Stimulated activated CD8-positive, alpha-beta memory T cell treated with anti-CD3 and anti-CD28 coated beads, Interleukin-12 subunit alpha, Interleukin-12 subunit beta, amount 100 ng/mL, for 4 hours (primary cell): ENCODE data around the gene MEMO1.
"Not testable (repeated sequence)": the region's sequence is repeated elsewhere in the genome, so short reads cannot be mapped to it uniquely, and the experiment has no call there.

Experiments
- DNase-seq: peaks from one replicate; pipeline ENCODE4 v3.0.0-alpha.2; 2020; ENCODE audit warnings: low read depth

MEMO1 gene

DNA sequence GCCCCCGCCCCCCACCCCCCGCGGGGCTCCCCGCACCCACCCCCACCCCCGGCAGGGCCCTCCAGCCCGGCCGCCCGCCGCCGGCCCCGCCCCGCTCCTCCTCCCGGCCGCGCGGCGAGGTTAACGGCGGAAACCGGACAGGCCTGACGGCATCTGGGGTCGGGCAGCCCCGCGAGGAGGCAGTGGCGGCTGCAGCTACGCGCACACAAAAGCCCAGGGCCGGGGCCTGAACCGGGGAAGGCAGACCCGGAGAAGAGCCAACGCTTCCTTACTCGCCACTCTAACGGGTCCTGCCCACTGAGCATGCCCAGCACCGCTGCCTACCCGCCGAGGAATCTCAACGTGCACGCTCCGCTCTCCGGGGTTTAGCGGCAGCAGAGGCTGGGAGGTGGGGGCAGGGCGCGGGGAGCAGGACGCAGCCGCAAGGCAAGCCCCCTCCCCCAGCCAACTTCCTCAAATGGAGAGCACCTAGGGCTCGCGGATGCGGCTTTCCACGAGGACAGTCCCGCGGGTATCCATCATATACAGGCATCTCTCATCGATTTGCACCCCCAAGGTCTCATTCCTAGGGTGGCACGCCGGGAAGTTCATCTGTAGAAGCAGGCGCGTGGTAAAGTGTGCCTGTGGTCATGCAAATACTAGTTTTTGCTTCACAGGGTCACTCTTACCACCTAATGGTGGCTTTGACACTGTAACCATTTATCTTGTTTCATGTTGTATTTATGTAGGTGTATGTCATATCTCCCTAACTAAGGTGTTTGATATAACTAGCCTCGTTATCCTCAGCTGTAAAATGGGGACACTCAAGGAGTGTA, at the start of gene MEMO1:
MEMO1 (minus strand) TSS at position 339 of the 815 bp plus-strand sequence. CDS start 761 bp downstream, outside the sequence.
- peak; percentile 78 for DNase-seq

DNA sequence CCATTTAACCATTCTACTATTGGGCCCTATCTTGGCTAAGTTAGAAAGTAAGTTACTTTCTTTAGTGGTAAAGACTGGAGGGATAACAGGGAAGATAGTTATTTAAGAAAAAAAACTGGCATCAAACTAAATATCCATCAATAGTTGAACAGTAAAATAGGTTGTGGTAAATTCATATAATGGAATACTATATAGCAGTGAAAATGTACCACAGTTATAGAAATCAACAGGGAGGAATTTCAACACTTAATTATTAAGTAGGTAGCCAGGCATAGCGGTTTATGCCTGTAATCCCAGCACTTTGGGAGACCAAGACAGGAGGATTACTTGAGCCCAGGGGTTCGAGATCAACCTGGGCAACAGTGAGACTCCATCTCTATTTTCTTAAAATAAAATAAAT, 49.5 kb upstream of the MEMO1 start:
- no peak for DNase-seq

DNA sequence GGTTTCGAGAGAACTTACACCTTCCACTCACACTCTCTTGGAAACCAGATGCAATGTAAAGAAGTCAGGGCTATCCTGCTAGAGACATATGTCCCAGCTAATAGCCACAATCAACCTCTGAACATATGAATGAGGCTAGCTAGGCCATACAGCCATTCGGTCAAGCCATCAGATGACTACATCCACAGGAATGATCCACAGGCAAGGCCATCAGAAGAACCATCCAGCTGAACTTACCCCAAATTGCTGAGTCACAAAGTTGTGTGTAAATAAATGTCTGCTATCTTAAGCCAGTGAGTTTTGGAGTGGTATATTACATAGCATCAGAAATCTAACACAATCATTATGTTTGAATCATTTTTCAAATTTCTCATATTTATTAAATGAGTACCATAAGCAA, 47.3 kb upstream of the MEMO1 start:
- no peak for DNase-seq

DNA sequence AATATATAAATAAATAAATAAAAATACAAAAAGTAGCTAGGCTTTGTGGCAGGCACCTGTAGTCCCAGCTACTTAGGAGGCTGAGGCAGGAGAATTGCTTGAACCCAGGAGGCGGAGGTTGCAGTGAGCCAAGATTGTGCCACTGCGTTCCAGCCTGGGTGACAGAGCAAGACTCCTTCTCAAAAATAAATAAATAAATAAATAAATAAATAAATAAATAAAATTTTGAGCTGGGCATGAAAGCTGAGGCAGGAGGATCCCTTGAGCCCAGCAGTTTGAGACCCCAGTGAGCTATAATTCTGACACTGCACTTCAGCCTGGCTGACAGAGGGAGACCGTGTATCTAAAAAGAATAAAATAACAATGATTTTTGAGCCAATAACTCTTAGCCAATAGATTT, 43.8 kb upstream of the MEMO1 start:
- DNase-seq = not testable (repeated sequence)

DNA sequence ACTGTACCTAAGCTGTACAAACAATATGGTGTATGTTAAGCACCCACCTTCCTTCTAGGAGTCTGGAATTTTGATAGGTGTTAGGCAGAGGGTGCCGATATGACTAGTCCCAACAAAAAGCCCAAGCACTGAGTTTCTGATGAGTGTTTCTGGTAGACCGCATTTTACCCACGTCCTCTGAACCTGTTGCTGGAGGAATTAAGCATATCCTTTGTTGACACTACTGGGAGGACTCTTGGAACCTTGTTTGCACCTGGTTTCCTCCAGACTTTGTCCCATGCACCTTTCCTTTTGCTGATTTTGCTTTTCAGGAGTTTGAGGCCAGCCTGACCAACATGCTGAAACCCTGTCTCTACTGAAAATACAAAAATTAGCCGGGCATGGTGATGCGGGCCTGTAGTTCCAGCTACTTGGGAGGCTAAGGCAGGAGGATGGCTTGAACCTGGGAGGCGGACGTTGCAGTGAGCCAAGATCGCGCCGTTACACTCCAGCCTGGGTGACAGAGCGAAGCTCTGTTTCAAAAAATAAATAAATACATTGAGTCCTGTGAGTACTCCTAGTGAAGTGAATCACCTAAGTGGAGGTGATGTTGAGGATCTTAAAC, 41.1 kb upstream of the MEMO1 start:
- DNase-seq = no peak

DNA sequence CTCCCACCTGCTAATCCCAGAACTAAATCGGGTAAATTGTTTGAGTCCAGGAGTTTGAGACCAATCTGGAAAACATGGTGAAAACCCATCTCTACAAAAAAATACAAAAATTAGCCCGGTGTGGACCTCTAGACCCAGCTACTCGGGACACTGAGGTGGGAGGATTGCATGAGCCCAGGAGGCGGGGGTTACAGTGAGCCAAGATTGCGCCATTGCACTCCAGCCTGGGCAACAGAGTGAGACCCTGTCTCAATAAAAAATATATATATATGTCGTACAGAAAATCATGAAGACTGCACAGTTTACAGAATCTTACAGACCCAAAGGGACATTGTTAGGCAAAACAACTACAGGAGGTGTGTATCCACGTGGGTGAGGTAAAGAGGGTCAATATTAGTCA, 32.8 kb upstream of the MEMO1 start:
- no peak for DNase-seq

DNA sequence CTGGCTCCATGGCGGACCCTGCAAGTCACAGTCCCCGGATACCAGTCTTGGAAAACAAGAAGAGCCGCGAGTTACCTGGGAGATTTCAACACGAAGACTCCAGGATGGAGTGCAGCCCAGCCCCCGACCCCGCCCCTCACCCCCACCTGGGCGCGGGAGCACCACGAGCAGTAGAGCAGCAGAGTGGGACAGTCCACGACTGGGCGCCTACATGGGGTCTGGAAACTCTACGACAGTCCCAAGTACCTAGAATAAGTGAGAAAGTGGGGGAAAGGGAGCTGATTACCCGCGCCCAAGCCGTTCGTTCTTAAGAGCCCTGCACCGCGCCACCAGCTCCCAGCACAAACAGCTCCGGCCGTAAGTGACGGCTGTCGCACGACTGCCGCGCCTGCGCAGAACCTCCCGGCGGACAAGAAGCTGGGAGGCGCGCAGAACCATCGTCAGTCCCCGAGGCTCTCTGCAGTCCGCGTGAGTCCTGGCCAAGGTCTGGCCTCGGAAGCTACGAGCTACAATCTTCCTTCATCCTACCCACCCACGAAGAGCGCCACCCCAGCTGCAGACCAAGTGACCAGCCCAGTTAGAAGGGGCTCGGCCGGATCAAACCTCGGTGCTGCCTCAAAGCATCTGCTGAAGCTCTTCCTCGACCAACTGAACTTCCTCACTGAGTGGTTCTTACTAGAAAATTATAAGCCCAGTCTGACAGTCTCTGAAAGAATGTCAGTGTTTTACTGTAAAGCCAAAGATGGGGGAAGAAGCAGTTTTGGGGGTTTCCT, 28.8 kb upstream of the MEMO1 start, which contains the start of gene DPY30:
DPY30 (minus strand) TSS at position 359 of the 773 bp plus-strand sequence; CDS start at position 10, 349 bp downstream.
- DNase-seq = peak; percentile 80

DNA sequence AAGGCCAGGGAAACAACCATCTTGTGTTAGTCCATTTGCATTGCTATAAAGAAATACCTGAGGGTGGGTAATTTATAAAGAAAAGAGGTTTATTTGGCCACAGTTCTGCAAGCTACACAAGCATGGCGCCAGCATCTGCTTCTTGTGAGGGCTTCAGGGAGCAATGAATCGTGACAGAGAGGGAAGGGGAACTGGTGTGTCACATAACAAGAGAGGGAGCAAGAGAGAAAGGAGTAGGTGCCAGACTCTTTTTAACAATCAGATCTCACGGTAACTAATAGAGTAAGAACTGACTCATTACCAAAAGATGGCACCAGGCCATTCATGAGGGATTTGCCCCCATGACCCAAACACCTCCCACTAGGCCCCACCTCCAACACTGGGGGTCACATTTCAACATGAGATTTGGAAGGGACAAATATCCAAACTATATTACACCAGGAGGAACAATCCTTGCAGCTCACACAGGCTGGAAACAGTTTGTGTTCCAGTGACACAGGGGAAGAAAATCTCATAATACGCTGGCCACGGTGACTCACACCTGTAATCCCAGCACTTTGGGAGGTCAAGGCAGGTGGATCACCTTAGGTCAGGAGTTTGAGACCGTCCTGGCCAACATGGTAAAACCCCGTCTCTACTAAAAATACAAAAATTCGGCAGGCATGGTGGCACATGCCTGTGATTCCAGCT, 23.5 kb upstream of the MEMO1 start:
- DNase-seq = not testable (repeated sequence)

DNA sequence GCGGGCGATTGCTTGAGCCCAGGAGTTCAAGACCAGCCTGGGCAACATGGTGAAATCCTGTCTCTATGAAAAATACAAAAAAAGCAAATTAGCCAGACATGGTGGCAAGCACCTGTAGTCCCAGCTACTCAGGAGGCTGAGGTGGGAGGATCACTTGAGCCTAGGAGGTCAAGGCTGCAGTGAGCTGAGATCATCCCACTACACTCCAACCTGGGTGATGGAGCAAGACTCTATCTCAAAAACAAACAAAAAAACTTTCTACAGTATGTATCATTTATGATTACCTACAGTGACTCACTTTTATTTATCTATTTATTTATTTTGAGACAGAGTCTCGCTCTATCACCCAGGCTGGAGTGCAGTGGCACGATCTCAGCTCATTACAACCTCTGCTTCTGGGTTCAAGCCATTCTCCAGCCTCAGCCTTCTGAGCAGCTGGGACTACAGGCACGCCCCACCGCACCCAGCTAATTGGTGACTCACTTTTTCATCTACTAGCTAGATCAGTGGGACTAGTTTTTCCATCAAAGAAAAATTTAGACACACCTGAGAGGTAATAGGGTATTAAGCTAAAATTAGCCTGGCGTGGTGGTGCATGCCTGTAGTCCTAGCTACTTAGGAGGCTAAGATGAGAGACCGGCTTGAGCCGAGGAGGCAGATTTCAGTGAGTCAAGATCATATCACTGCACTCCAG, 8.1 kb upstream of the MEMO1 start:
- not testable (repeated sequence) for DNase-seq

DNA sequence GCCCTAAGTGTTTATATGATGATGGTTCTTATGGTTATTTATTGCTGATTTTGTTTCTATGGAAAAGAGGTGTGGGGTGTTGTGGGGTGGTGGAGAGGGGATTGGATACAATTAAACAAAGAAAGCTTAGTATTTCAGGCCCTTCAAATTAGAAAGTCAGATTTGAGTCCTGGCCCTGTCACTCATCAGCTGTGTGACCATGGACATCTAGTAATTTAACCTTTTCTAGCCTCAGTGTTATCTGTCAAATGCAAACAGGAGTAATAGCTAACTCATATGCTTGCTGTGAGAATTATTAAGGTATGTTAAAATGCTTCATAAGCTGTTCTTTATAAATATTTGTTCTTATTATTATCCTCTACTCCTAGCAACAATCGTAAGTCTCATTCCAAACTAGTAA, 2.1 kb upstream of the MEMO1 start:
- DNase-seq = no peak

DNA sequence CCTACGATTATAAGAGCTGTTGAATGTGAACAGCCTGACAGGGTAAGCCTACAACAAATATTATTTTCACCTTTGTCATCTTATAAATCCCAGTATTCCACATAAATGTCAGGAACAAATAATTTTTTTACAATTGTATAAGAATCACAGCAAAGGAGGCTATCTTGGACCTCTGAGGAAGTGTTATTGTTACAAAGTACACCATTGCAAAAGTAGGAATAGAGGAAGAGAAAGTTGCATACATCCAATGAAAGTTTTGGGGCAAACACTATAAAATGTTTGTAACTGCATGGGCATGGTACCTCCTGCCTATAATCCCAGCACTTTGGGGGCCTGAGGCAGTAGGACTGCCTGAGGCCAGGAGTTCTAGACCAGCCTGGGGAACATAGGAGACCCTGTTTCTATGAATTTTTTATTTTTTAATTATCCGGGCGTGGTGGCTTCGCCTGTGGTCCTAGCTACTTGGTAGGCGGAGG, 715 bp upstream of the MEMO1 start:
- no peak for DNase-seq

DNA sequence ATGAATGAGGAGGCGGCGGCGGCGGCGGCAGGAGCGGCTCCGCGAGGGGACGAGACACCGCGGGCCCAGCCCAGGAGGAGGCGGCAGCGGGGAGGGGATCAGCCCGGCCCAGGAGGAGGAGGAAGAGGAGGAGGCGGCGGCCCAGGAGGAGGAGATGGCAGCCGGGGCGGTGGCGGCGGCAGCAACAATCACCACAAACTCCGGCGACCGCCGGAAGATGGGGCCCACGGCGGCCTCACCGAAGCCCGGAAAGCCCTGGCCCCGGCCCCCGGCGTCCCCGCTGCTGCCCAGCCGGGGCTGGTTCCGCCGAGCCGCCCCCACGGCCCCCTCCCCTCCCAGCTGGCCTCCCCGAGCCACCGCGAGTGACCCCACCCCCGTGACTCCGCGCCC, 533 bp downstream of the MEMO1 start:
- DNase-seq = peak; percentile 61

DNA sequence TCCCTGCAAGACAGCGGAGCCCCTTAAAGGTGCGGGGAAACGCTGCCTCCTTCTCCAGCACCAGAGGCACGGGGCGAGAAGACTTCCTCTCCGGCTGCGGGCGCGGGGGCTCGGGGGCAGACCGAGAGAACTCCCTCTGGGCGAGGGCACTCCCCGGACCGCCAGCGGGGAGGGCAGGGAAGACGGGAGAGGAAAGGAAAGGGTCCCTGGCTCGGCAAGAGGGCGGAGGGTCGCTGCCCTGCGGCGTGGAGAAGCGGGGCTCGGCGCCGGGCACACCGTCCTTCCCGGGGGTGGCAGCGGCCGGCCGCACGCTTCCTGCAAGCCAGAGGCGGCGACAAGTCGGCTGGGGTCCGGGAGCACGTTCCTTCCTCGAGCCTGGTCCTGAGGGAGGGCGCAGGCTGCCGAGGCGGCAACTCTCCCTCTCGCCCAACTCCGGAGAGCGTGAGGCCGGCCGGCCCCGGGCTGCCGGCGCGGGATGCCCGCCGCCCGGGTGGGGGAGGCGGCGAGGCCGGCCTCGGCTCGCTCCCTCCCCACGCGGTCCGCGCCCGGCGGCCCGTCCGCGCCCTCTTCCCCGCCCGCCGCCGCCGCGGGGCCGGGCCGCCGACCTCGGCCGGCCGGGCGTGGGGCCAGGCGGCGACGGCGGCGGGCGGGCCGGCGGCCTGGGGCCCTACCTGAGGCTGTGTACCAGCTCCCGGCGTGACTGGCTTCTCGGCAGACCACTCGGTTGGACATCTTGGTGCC, 1.1 kb downstream of the MEMO1 start:
- peak; percentile 25 for DNase-seq

DNA sequence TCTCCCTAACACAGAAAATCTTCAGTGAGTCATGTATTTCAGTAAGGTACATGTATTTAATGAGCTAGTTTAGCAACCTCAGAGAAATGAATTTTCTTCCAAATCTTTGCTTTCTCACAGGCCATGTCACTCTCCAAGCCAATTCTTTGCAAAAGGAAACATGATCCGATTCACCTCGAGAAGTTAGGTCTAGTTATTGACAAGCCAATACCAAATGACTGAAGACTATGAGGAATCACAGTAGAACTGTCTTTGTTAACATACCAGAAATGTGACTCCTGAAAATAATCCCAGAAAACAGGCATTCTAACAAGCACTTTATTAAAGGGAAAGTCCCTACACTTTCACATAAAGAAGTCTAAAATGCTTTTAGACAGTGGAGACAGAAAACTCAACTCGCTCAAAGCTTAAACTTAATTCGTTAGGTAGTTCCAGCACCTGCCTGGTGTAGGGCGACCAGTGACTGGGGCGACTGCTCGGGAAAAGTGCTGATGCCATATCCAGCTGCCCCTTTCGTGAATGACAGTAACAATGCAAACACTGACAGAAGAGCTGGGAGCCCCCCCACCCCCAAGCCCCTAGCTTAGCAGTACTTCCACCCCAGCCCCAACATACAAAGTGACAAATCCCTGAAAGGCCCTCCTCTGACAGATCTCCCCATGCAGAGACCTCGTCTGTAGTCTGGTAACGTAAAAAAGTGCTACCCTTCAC, 1.8 kb downstream of the MEMO1 start:
- no peak for DNase-seq

DNA sequence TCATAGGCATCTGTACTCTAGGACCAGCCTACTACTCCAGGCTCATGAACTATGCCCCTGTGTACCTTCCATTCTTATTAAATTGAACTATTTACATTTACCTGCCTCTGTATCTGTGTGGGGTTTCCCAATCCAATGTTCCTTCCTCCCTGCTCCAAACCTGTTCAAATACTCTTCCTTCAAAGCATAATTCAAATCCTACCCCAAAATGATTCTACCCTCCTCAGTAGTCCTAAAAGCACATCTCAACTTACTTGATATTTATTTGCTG, 3.8 kb downstream of the MEMO1 start:
- no peak for DNase-seq

DNA sequence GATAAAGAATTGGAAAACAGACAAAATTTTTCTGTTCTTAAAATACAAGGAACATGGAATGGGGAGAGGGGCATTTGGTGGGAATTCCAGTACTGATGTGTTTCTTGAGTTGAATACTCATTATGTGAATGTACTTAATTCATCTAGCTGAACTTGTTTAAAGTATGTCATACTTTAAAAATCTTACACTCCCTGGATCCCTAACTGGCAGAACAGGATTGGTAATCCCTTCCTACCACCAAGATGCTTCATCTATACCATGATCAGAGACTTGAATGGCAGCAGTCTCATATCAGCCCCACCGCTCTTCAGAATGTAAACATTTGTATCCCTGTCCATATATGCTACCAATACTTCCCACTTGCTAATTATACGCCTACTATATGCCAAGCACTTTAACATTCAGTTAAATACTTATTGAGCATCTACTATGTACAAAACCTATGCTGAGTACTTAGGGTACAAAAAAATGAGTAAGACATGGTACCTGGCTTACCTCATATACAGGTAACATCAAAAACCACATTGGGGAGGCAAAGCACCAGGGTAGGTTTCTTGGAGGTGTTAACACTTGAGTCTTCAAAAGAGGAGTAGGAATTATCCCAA, 5.3 kb downstream of the MEMO1 start:
- DNase-seq = no peak

DNA sequence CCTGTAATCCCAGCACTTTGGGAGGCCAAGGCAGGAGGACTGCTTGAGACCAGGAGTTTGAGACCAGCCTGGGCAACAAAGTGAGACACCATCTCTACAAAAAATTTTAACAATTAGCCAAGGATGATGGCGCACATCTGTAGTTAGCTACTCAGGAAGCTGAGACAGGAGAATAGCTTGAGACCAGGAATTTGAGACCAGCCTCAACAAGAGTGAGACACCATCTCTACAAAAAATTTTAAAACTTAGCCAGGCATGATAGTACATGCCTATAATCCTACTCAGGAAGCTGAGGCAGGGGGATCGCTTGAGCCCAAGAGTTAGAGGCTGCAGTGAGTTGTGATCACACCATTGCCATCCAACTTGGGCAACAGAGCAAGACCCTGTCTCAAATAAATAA, 7.0 kb downstream of the MEMO1 start:
- no peak for DNase-seq

DNA sequence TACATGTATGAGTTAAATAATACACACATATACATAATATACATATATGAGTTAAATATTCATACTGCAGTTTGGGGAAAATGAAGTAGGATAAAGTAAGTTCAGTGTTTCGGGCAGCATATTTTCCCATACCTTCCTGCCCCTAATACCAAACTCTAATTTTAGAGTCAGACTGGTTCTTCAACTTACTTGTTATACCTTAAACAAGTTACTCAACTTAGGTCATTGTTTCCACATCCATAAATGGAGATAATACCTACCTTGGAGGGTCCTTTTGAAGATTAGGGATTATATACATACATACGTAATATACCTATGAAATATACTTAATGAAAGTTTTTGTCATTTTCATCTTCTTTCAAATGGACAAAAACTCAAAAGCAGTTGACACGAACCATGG, 8.4 kb downstream of the MEMO1 start:
- no peak for DNase-seq

DNA sequence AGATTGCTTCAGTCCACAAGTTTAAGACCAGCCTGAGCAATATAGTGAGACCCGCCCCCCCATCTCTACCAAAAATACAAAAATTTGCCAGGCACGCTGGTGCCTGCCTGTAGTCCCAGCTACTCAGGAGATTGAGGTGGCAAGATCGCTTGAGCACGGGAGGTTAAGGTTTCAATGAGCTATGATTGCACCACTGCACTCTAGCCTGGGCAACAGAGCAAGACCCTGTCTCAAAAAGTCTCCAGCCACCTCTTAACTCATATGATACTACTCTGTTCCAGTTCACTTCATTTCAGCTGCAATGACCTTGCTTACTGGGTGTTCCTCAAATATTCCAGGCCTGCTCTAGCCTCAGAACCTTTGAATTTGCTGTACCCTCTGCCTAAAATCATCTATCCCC, 11.4 kb downstream of the MEMO1 start:
- DNase-seq = no peak
